HCT116 (cell line): Measurements from ENCODE around the gene SOX9. TPM values are rescaled to one million over a fixed set of nuclear protein-coding genes. Genes with fewer than 3 reads are reported as not detected.
A peak's percentile ranks its signal among the peaks of the same experiment; 100 is the strongest.

Source experiments
- ATAC-seq: fragments of 200-7000 bp; cut with Tn5 transposase; 2 replicates; pipeline ENCODE4 v1.9.1; 2020; ENCODE audit warnings: mild to moderate bottlenecking, moderate library complexity
- BruUV-seq: library from RNA; stranded (reverse); fragments of 400-500 nt; replicated peaks from 2 replicates; lab custom pipeline; 2021; lab: Mats Ljungman, UMichigan
- CTCF ChIA-PET: fragments of 300-600 bp; sonication (Branson Sonifier 250); formaldehyde crosslinking; loops from one replicate; lab custom pipeline; 2021; ENCODE audit warnings: antibody characterized with exemption; lab: Charles Lee
- POLR2A ChIA-PET: fragments of 300-600, 350-600 bp; sonication (Branson Sonifier 250); formaldehyde crosslinking; loops from one replicate; lab custom pipeline; 2021; ENCODE audit warnings: antibody characterized with exemption; lab: Charles Lee
- RAD21 ChIA-PET, 2 experiments: fragments of 300-600 bp; sonication (Branson Sonifier 250); formaldehyde crosslinking; loops; one replicate each; lab custom pipeline; 2023; ENCODE audit warnings: low total read pairs in 2 of 2; ENCODE audit not compliant: uncharacterized antibody in 2 of 2, unreplicated experiment in 2 of 2, low non-redundant PET in 1 of 2; lab: Charles Lee
- DNase-seq: peaks from one replicate; pipeline ENCODE4 v3.0.0-alpha.2; 2010; ENCODE audit warnings: low read depth, low spot score
- H2AFZ ChIP-seq: fragments of 200-600 bp; shearing (Covaris generic), sonication (generic); 2 replicates; pipeline ENCODE4 v1.6.1; 2017; ENCODE audit warnings: low read depth, mixed run types, mixed read lengths, antibody characterized with exemption, low read length; ENCODE audit not compliant: poor library complexity, severe bottlenecking
- H3K27ac ChIP-seq: 2 replicates; pipeline ENCODE4 v1.5.1; 2012; ENCODE audit warnings: low read depth, low read length
- H3K27me3 ChIP-seq: fragments of 200-600 bp; sonication (generic); 2 replicates; pipeline ENCODE4 v1.6.1; 2016; ENCODE audit warnings: mixed run types, low read length, mixed read lengths; ENCODE audit not compliant: insufficient read depth
- H3K36me3 ChIP-seq, 2 experiments: fragments of 200-500 bp in 1 of 2; fragments of 200-600 bp in 1 of 2; sonication (Bioruptor generic) in 1 of 2; sonication (generic) in 1 of 2; 2 replicates each; pipeline versions ENCODE4 v1.5.1 to v1.6.1; 2014 to 2016; ENCODE audit warnings: low read length in 2 of 2, inconsistent platforms in 1 of 2, mixed read lengths in 1 of 2, mixed run types in 1 of 2; ENCODE audit not compliant: insufficient read depth in 2 of 2, control insufficient read depth in 1 of 2
- H3K4me1 ChIP-seq, 2 experiments: fragments of 200-600 bp in 1 of 2; sonication (generic) in 1 of 2; 2 replicates each; pipeline versions ENCODE4 v1.5.1 to v1.6.1; 2012 to 2017; ENCODE audit warnings: low read length in 2 of 2, inconsistent platforms in 1 of 2, mild to moderate bottlenecking in 1 of 2, mixed read lengths in 1 of 2, mixed run types in 1 of 2, moderate library complexity in 1 of 2; ENCODE audit not compliant: insufficient read depth in 2 of 2, control insufficient read depth in 1 of 2
- H3K4me2 ChIP-seq: fragments of 200-600 bp; sonication (generic); 2 replicates; pipeline ENCODE4 v1.6.1; 2017; ENCODE audit warnings: mixed run types, low read length, mixed read lengths
- H3K4me3 ChIP-seq, 2 experiments: fragments of 200-600 bp in 1 of 2; sonication (generic) in 1 of 2; replicated peaks in 1 of 2; 2 replicates each; pipeline ENCODE4 v1.5.1; 2011 to 2016; ENCODE audit warnings: low read length in 2 of 2, control low read depth in 1 of 2, low read depth in 1 of 2, mild to moderate bottlenecking in 1 of 2, mixed read lengths in 1 of 2, mixed run types in 1 of 2
- H3K79me2 ChIP-seq: fragments of 200-600 bp; sonication (generic); 2 replicates; pipeline ENCODE4 v1.6.1; 2017; ENCODE audit warnings: mild to moderate bottlenecking, mixed run types, low read length, moderate library complexity, mixed read lengths; ENCODE audit not compliant: insufficient read depth
- H3K9ac ChIP-seq: fragments of 200-600 bp; sonication (generic); 2 replicates; pipeline ENCODE4 v1.6.1; 2016; ENCODE audit warnings: low read length, mixed read lengths
- H3K9me2 ChIP-seq: fragments of 200-600 bp; sonication (generic), shearing (Covaris generic); 2 replicates; pipeline ENCODE4 v1.6.1; 2017; ENCODE audit warnings: mixed run types, mild to moderate bottlenecking, moderate library complexity; ENCODE audit not compliant: insufficient read depth
- H3K9me3 ChIP-seq, 2 experiments: fragments of 200-500 bp in 1 of 2; fragments of 200-600 bp in 1 of 2; sonication (Bioruptor generic) in 1 of 2; sonication (generic) in 1 of 2; 2 replicates each; pipeline ENCODE4 v1.6.1; 2014 to 2017; ENCODE audit warnings: low read length in 2 of 2, mixed read lengths in 2 of 2, inconsistent platforms in 1 of 2, low read depth in 1 of 2, mild to moderate bottlenecking in 1 of 2, mixed run types in 1 of 2, moderate library complexity in 1 of 2; ENCODE audit not compliant: control insufficient read depth in 1 of 2, insufficient read depth in 1 of 2
- H4K20me1 ChIP-seq: fragments of 200-600 bp; sonication (generic), shearing (Covaris generic); 2 replicates; pipeline ENCODE4 v1.6.1; 2017; ENCODE audit warnings: mixed run types, mild to moderate bottlenecking, moderate library complexity; ENCODE audit not compliant: insufficient read depth
- ATF3 ChIP-seq: IDR thresholded peaks from 2 replicates; pipeline ENCODE4 v1.6.1; 2012
- CEBPB ChIP-seq: IDR thresholded peaks from 2 replicates; pipeline ENCODE4 v1.6.1; 2012; ENCODE audit warnings: low read depth
- ELF1 ChIP-seq: IDR thresholded peaks from 2 replicates; pipeline ENCODE4 v1.6.1; 2012; ENCODE audit warnings: low read depth, borderline replicate concordance
- EZH2phosphoT487 ChIP-seq: fragments of 200-600 bp; IDR thresholded peaks from 2 replicates; pipeline ENCODE4 v1.6.1; 2018; ENCODE audit warnings: antibody characterized with exemption, borderline replicate concordance
- MAX ChIP-seq: IDR thresholded peaks from 2 replicates; pipeline ENCODE4 v1.6.1; 2012
- POLR2AphosphoS5 ChIP-seq: IDR thresholded peaks from 2 replicates; pipeline ENCODE4 v1.6.1; 2011; ENCODE audit warnings: mild to moderate bottlenecking, low read depth, low read length, moderate library complexity
- SP1 ChIP-seq: IDR thresholded peaks from 2 replicates; pipeline ENCODE4 v1.6.1; 2012; ENCODE audit warnings: low read depth
- SRF ChIP-seq: IDR thresholded peaks from 2 replicates; pipeline ENCODE4 v1.6.1; 2012; ENCODE audit warnings: low read depth
- intact Hi-C: fragments of 100-400 bp; cut with micrococcal nuclease; formaldehyde crosslinking; loops from 2 replicates; pipeline ENCODE4 v1.10.0; 2022
- total RNA-seq: library from RNA; stranded (reverse); gene quantifications from one replicate; pipeline ENCODE4 v1.2.1, GENCODE V29; 2021; ENCODE audit not compliant: unreplicated experiment

SOX9 gene
- total RNA-seq, 1 experiment from 2014 or later: 69.2 TPM

- TF ChIP-seq MAX: no peak
- TF ChIP-seq EZH2phosphoT487: no peak
- TF ChIP-seq ATF3: no peak
- TF ChIP-seq POLR2AphosphoS5: no peak
- TF ChIP-seq SP1: no peak
- TF ChIP-seq SRF: no peak
- no peak for TF ChIP-seq CEBPB
Observed at GRCh38 chr17:72163474-72163873, 42.7 kb downstream of the SOX9 start (continued).

- Histone ChIP-seq H3K4me3 (no peak overlapping the region), H3K9me2 (no peaks in the 10 kb centered on the region), H2AFZ (no peak overlapping the region), H3K36me3 (no peaks in the 10 kb centered on the region), H3K9me3 (no peaks in the 10 kb centered on the region), H3K27ac (no peak overlapping the region), H3K27me3 (no peaks in the 10 kb centered on the region), H3K4me2 (no peak overlapping the region), H4K20me1 (no peaks in the 10 kb centered on the region), H3K79me2 (no peaks in the 10 kb centered on the region), H3K4me1 (peaks cover 6 to 8% of the 10 kb centered on the region in 2 experiments; a peak in 3 of 4 replicates), H3K9ac (no peak overlapping the region)
- POLR2A ChIA-PET: interaction anchor here (1.1 kb wide), 1 partner anchor 11 kb away, joined by 3 read pairs; no protein-coding TSS in a partner anchor
- intact Hi-C loops: no loop called here
- RAD21 ChIA-PET: no interaction called here
- ATAC-seq (no peak), DNase-seq (no peak)
- TF ChIP-seq ELF1: no peak
- peak; percentile 38 for TF ChIP-seq CEBPB
- no TSS peak for BruUV-seq
- CTCF ChIA-PET: no interaction called here
Observed at GRCh38 chr17:72164158-72164739, 43.4 kb downstream of the SOX9 start.
